Glomerular visceral epithelial cell (primary cell): ENCODE results near the gene PPP1R14C.

Experiments
- DNase-seq: peaks from one replicate; pipeline ENCODE4 v3.0.0-alpha.2; 2016; ENCODE audit errors: extremely low spot score

The PPP1R14C gene

GRCh38 chr6:150138638-150139037 lies 4.2 kb upstream of the PPP1R14C start:
- no peak for DNase-seq

DNA sequence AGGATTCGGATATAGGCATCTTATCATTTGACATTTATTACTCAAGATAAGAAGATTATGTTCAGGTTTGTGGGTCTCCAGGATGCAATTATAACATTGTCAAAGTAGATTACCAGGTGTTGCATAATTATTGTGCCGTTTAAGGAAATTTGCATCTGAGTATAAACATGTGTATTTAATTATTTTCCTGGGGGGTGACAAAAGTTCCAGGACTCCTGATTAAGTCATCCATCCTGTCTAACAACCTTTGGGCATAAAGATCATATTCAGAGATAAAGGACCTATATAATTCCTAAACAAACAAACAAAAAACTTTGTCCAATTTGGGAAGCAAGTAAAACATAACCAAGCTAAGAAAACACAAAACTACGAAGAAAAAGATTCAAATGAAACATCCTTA lies 3.3 kb upstream of the PPP1R14C start:
- DNase-seq, result no peak

- no peak for DNase-seq
Measured at GRCh38 chr6:150140236-150140969, 2.4 kb upstream of the PPP1R14C start.

- peak; percentile 86 for DNase-seq
Measured at GRCh38 chr6:150142097-150142669, 661 bp upstream of the PPP1R14C start.

DNA sequence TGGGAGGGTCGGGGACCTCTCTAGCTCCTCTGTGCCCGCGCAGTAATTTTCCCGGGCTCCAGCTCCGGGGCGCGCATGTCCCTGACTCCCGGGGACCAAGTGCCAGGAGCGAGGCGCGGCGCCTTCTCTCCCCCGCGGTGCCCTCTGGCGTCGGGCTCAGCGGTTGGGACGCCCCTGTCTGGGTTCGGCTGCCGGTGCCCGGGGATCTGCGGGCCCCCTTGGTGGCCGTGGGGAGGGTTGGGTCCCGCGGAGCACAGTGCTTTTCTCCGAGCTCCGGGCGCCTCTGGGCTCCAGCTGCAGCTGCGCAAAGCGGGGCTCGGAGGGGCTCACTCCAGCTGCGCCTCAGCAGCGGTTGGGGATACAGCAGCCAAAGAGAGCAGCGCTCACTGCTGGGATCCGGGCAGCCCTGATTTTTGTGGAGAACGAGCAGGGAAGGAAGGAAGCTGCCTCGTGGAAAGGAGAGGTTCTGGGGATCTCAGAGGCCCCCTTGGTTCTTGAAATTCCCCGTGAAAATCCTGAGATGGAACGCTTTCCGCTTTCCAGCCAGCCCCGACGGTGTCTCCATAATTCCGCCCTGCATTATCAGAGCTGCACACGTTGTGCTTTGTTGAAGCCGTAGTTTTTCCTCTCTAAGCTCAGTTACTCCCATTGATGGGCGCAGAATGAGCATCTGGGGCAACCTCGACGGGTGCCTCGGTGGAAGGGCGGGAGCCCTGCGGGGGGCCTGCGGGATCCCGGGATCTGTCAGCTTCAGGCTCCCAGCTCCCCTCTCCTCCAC lies 861 bp downstream of the PPP1R14C start:
- DNase-seq, result peak; percentile 21

- peak; percentile 49 for DNase-seq
Measured at GRCh38 chr6:150144294-150144868, 1.5 kb downstream of the PPP1R14C start.

DNA sequence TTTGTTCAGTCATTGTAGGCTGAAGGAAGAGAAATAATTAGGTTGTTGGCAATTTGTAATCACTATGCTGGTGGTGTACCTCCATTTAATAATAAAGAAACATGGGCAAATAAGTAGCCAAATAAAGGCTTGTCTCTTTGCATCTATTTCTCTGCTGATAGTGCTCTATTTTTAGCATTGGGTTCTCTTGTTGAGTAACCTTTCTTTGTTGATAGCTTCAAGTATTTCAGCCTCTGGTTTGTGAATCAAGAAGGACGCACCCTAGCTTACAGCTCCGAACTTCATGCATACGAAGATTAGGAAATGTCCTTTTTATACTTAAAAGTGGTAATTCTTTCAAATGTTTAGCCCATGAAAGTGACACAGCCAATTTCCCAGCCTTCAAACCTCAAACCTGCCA lies 2.6 kb downstream of the PPP1R14C start:
- DNase-seq, result no peak

DNA sequence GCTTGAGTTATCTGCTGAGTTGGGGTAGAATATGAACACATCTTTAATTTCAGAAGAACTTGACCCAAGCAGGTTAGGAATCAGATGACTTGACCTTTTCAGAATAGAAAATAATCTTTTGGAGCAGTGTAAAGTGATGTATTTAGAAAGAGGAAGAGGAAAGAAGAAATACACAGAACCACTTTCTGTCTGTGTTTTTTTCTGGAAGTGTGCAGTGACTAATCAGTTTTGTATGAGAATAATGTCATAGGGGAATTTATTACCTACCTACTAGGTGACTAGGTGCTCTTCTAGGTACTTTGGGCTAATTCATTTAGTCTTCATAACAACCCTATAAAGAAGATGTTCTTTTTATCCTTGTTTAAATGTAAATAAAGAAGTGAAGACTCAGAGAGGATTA lies 3.0 kb downstream of the PPP1R14C start:
- DNase-seq, result peak; percentile 32

DNA sequence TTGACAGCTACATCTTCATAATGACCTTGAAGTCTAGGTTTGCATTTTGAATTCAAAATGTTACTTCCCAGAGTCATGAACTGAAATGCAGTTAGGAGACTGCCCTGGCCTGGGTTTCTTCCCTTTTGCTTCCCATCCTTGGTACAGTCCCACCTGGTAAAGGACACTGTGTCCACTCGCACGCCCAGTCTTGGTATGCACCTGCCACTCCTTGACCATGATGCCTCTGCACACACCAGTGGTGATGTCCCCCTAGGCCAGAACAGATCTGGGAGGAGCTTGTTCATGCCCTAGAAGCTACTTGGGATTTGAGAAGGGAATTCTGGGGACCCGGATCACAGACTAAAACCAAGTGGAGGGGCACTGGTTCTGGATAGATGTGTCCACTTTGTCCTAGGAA lies 3.6 kb downstream of the PPP1R14C start:
- no peak for DNase-seq

DNA sequence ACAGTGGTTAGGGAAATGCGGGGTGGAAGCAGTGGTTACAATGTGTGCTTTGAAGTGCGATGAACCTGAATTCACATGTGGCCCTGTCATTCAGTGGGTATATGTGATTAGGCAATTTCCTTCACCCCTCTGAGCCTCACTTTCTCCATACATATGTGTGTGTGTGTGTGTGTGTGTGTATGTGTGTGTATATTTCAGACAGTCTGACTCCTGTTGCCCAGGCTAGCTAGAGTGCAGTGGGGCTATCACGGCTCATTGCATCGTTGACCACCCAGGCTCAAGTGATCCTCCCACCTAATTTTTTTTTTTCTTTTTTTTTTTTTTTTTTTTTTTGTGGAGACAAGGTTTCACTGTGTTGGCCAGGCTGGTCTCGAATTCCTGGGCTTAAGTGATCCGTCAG lies 6.3 kb downstream of the PPP1R14C start:
- peak; percentile 71 for DNase-seq

DNA sequence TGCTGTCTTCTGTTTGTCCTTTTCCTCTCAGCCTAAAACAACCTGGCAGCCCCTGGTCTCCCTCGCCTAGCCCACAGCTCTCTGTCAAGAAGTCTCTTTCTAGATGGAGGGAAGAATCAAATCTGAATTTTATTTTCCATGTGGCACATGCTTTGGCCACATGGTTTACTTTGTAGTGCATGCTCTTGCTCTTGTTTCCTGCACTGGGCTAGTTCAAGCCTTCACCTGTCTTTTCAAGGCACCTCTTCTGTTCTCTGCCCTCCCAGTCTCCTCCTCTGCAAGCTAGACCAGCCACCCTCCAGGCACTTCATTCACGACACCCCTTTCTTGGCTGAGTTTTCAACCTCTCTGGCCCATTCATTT lies 7.6 kb downstream of the PPP1R14C start:
- DNase-seq, result no peak

DNA sequence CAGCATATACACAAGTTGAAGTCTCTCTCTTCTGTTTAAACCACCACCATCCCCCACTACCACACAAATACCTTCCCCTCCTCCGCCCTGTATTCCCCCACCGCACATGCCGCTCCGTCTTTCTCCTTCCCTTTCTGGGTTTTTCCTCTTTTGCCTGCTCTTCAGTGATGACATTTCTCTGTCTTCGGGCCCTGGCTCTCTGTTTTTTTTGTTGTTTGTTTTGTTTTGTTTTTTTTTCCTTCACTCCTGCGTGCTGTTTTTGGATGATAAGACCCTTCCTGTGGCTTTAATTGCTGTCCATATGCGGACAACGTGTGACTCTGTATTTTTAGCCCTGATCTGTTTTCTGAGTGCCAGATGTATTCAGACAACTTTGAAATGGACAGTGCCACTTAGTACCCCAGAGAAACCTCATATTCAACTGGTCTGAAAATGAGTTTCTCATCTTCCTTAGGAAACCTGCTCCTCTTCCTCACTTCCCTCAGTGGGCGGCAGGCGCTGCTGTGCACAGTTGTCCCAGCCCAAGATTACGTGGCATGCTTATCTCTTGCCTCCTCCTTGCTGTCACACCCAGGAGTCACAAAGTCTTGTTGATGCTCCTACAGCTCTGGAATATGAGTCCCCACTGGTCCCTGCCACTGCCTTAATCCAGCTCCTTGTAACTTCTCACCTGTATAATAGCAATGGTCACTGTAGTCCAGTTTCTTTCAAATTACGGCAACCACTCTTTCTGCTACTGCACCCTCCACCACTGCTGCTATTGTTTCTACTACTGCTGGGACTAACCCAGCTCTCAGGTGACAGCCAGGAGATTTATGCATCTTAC lies 8.2 kb downstream of the PPP1R14C start:
- DNase-seq, result no peak

- no peak for DNase-seq
Measured at GRCh38 chr6:150152891-150153876, 10.3 kb downstream of the PPP1R14C start.

DNA sequence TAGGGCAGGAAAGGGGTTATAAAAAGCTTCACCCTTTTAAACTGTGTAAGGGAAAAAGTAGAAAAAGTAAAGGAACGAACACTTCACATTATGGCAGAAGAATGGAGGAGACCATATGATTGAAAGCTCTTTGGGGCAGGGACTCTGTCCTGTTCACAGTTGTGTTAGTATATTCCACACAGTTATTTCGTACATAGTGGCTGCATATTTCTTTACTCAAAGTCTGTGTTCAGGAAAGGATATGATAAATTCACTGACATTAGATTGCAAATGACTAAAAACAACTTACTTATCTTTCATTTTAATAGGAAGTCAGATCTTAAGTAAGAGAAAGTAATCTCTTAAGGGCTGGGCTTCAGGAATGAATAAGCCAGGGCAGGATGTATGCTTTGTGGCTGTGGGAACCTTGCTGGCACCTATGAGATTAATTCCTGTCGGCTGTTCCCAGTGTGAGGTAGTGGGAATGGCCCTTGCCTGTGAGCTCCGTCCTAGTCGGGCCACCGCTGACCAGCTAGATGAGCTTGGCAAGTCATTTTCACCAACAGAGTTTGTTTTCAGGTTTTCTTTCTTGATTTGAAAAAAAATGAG lies 11.2 kb downstream of the PPP1R14C start:
- peak; percentile 68 for DNase-seq

GRCh38 chr6:150156460-150156859 lies 13.6 kb downstream of the PPP1R14C start:
- no peak for DNase-seq

GRCh38 chr6:150157081-150157480 lies 14.2 kb downstream of the PPP1R14C start:
- no peak for DNase-seq

DNA sequence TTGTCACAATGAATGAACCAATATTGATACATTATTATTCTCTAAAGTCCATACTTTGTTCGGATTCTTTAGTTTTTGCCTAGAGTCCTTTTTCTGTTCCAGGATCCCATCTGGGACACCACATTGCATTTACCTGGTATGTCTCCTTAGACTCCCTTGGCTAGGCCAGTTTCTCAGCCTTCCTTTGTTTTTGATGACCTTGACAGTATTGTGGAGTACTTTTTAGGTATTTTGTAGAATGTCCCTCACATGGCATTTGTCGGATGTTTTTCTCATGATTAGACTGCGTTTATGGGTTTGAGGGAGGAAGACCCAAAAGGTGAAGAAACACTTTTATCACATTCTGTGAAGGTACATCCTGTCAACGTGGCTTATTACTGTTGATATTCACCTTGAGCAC lies 16.9 kb downstream of the PPP1R14C start:
- DNase-seq, result no peak

DNA sequence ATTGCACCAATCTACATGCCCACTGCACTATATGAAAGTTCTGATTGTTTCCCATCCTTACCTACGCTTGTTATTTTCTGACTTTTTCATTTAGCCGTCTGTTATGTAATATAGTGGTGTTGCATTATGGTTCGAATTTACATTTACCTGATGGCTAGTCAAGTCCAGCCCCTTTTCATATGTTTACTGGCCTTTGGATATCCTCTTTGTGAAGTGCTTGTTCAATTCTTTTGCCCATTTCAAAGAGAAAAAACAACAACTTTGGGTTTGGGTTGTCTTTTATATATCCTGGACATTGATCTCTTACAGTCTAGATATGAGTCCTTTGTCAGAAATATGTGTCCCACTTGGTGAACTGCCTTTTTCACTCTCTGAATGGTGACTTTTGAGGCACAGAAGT lies 21.1 kb downstream of the PPP1R14C start:
- no peak for DNase-seq

DNA sequence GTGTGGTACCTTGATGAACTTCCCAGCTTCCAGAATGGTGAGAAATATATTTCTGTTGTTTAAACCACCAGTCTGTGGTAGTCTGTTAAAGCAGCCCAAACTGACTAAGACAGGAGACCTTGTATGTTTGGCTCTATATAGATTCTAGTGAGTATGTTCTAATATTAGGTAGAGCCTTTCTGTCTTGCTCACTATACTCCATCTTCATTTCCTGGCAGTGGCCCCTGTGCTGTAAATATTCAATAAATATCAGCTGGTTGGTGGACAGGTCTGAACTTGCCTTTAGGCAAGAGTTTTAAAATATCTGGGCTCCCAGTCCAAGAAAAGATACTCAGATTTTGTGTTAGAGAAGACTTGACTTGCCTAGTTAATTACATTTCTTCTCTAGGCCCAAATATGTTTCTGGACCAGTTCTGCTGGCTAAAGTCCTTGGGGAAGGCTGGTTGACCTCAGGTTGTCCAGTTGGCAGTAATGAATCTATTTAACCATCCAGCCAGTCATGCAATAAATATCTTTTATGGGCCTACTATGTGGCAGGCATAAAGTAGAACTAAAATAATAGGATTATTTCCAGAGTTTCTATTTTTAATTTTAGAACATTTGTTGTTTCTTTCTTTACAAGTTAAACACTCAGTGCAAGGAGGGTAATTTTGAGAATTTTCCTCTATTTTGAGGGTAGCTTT lies 22.3 kb downstream of the PPP1R14C start:
- DNase-seq, result no peak

DNA sequence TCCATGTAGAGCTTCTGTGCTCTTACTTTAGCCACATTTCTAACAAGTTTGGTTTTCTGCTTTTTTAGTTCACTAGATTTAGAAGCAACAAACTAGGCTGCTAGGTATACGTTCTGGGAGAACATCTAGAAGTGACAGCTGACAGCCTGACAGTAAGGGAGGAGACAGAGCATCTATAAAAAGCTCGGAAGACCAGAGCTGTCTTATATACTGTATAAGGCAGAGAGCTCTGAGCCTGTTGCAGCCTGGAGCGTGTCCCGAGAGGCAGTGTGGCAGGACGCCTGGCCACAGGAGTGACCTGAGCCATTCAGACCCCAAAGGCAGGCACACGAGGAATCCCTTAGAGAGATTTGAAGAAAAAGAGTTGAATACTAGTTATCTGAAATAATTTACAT lies 24.6 kb downstream of the PPP1R14C start:
- no peak for DNase-seq
